GM10248 (cell line): ENCODE data around the gene PCBP1.
"Not testable (repeated sequence)": the region's sequence is repeated elsewhere in the genome, so short reads cannot be mapped to it uniquely, and the experiment has no call there.

Source experiments
- CTCF ChIA-PET: fragments of 300-600 bp; sonication (Branson Sonifier 250); formaldehyde crosslinking; extraction: SDS; loops from one replicate; lab custom pipeline; 2021; ENCODE audit warnings: antibody characterized with exemption; lab: Yijun Ruan, JAX
- POLR2A ChIA-PET: fragments of 350-650 bp; sonication (Branson Sonifier 250); formaldehyde crosslinking; extraction: SDS; loops from one replicate; lab custom pipeline; 2020; ENCODE audit warnings: antibody characterized with exemption; lab: Yijun Ruan, JAX
- DNase-seq: peaks from one replicate; pipeline ENCODE4 v3.0.0; 2012; ENCODE audit errors: extremely low spot score
- CTCF ChIP-seq: IDR thresholded peaks from 2 replicates; pipeline ENCODE4 v1.5.1; 2012; ENCODE audit warnings: mild to moderate bottlenecking, low read depth; ENCODE audit errors: extremely low read depth, missing control alignments, control extremely low read depth

Gene PCBP1

GRCh38 chr2:70133491-70134322, 46.4 kb downstream of the PCBP1 start:
- no peak for DNase-seq
- ChIA-PET CTCF (interaction anchor here (0.9 to 5.4 kb wide), 16 partner anchors 9 to 409 kb away, joined by 3 to 33 read pairs (median 4); partner anchors contain the start of gene MXD1), POLR2A (interaction anchor here (0.7 to 2.5 kb wide), 5 partner anchors 9 to 219 kb away, joined by 3 to 11 read pairs (median 4); partner anchors contain the start of gene MXD1)
- no peak for TF ChIP-seq CTCF

GRCh38 chr2:70134323-70134983, 47.2 kb downstream of the PCBP1 start:
- CTCF ChIA-PET: interaction anchor here (0.8 to 5.4 kb wide), 9 partner anchors 8 to 391 kb away, joined by 3 to 33 read pairs (median 4); partner anchors contain the start of gene MXD1
- not testable (repeated sequence) for DNase-seq
- POLR2A ChIA-PET: interaction anchor here (0.7 to 2.5 kb wide), 4 partner anchors 10 to 220 kb away, joined by 3 to 7 read pairs (median 4); partner anchors contain the start of gene MXD1
